ENCODE results near the gene RTEL1.

DNA sequence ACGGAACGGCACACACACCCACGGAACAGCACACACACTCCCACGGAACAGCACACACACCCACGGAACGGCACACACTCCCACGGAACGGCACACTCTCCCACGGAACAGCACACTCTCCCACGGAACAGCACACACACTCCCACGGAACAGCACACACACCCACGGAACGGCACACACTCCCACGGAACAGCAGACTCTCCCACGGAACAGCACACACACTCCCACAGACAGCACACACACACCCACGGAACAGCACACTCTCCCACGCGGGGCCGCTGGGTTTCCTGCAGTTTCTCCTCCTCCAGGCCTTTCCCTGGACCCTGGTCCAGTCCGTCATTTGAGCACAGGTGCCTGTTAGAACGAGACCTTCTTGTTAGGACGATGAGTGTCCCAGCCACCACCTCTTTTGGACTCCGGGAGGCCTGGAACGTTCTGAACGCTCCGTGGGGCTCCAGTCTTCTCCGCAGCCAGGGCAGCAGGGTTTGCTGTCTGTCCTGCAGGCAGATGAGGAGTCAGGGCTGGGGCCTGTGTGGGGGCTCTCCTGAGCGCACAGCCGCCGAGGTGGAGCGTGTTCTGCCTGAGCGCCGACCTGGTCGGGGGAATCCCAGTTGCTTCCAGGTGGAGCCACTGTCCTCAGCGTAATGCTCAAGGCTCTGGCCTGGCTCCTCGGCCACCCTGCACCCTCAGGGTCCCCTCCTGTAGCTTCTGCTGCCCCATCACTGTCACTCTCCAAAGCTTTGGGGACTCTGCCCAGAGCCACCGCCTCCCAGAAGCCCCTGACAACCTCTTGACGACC lies 20.8 kb downstream of the RTEL1 start:
- TF ChIP-seq, protein P1, sequence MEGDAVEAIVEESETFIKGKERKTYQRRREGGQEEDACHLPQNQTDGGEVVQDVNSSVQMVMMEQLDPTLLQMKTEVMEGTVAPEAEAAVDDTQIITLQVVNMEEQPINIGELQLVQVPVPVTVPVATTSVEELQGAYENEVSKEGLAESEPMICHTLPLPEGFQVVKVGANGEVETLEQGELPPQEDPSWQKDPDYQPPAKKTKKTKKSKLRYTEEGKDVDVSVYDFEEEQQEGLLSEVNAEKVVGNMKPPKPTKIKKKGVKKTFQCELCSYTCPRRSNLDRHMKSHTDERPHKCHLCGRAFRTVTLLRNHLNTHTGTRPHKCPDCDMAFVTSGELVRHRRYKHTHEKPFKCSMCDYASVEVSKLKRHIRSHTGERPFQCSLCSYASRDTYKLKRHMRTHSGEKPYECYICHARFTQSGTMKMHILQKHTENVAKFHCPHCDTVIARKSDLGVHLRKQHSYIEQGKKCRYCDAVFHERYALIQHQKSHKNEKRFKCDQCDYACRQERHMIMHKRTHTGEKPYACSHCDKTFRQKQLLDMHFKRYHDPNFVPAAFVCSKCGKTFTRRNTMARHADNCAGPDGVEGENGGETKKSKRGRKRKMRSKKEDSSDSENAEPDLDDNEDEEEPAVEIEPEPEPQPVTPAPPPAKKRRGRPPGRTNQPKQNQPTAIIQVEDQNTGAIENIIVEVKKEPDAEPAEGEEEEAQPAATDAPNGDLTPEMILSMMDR (IDR thresholded peaks at IDR 0.05) = no peak
- no peak for TF ChIP-seq POLR2A (IDR thresholded peaks at IDR 0.05)
